A549 (cell line): ENCODE data around the gene NHERF1. TPM values are rescaled to one million over a fixed set of nuclear protein-coding genes. Genes with fewer than 3 reads are reported as not detected.

Experiments used
- ATAC-seq, 2 experiments: fragments of 200-7000 bp in 1 of 2; fragments of >200 bp in 1 of 2; cut with Nextera tagmentation in 1 of 2; cut with Tn5 transposase in 1 of 2; 3 replicates each; pipeline versions ENCODE4 v1.8.0 to v1.9.1; 2018 to 2020; ENCODE audit warnings: mild to moderate bottlenecking in 1 of 2, moderate library complexity in 1 of 2
- CTCF ChIA-PET: fragments of 300-600 bp; sonication (Branson Sonifier 250); formaldehyde crosslinking; extraction: SDS; loops from one replicate; lab custom pipeline; 2021; ENCODE audit warnings: antibody characterized with exemption, inconsistent platforms; lab: Yijun Ruan, JAX
- POLR2A ChIA-PET: fragments of 350-600 bp; formaldehyde crosslinking; extraction: SDS; loops from one replicate; lab custom pipeline; 2021; ENCODE audit warnings: antibody characterized with exemption, inconsistent platforms; lab: Yijun Ruan, JAX
- DNase-seq, 2 experiments: peaks; one replicate each; pipeline versions ENCODE4 v3.0.0 to v3.0.0-alpha.2; 2011 to 2016; ENCODE audit warnings: low read depth in 1 of 2, low spot score in 1 of 2
- FAIRE-seq: peaks from 2 replicates; lab custom pipeline; 2011; peaks lifted over from hg19 to GRCh38; lab: Jason Lieb, UNC
- H3K27ac ChIP-seq, 2 experiments: fragments of >200 bp; sonication (Bioruptor Twin); formaldehyde crosslinking; 3 replicates each; pipeline ENCODE4 v1.5.1; 2016 to 2017
- H3K4me1 ChIP-seq: fragments of >200 bp; sonication (Bioruptor Twin); formaldehyde crosslinking; 3 replicates; pipeline ENCODE4 v1.6.1; 2016
- H3K4me2 ChIP-seq: fragments of >200 bp; sonication (Bioruptor Twin); formaldehyde crosslinking; 3 replicates; pipeline ENCODE4 v1.6.1; 2016
- H3K4me3 ChIP-seq: fragments of >200 bp; sonication (Bioruptor Twin); formaldehyde crosslinking; 3 replicates; pipeline ENCODE4 v1.5.1; 2016
- H3K9me3 ChIP-seq: fragments of >200 bp; sonication (Bioruptor Twin); formaldehyde crosslinking; 3 replicates; pipeline ENCODE4 v1.6.1; 2016
- ATOH8 ChIP-seq: fragments of 250-450 bp; sonication (Bioruptor Pico); IDR thresholded peaks from 2 replicates; pipeline ENCODE4 v1.5.0; 2020; ENCODE audit warnings: low read depth, mild to moderate bottlenecking, moderate library complexity
- BHLHE40 ChIP-seq: IDR thresholded peaks from 2 replicates; pipeline ENCODE4 v1.6.1; 2012; ENCODE audit warnings: low read depth, low read length, inconsistent platforms
- CBX2 ChIP-seq: fragments of 200-600 bp; sonication (generic); IDR thresholded peaks from 2 replicates; pipeline ENCODE4 v1.6.1; 2016; ENCODE audit warnings: low read depth, mild to moderate bottlenecking, borderline replicate concordance
- ELK1 ChIP-seq: fragments of 150-350 bp; IDR thresholded peaks from 2 replicates; pipeline ENCODE4 v1.6.1; 2014; ENCODE audit warnings: low read depth, mild to moderate bottlenecking, low read length
- EP300 ChIP-seq, 2 experiments: fragments of >200 bp; sonication (Bioruptor Twin); formaldehyde crosslinking; IDR thresholded peaks; 2 replicates in 1 of 2; 3 replicates in 1 of 2; pipeline ENCODE4 v1.6.1; 2016 to 2017
- FOSL2 ChIP-seq, 2 experiments: fragments of 450-650 bp in 1 of 2; fragments of >200 bp in 1 of 2; sonication (Bioruptor Twin) in 1 of 2; formaldehyde crosslinking; IDR thresholded peaks; 2 replicates each; pipeline versions ENCODE4 v1.5.0 to v1.6.1; 2016 to 2020; ENCODE audit warnings: mild to moderate bottlenecking in 1 of 2, moderate library complexity in 1 of 2
- FOXS1 ChIP-seq: fragments of 250-450 bp; sonication (Bioruptor Pico); IDR thresholded peaks from 2 replicates; pipeline ENCODE4 v1.5.0; 2020; ENCODE audit warnings: mild to moderate bottlenecking, moderate library complexity
- HEYL ChIP-seq: fragments of 250-450 bp; sonication (Bioruptor Pico); IDR thresholded peaks from 2 replicates; pipeline ENCODE4 v1.8.0; 2021; ENCODE audit warnings: mild to moderate bottlenecking, moderate library complexity
- HOXB5 ChIP-seq: fragments of 250-450 bp; sonication (Bioruptor Pico); IDR thresholded peaks from 2 replicates; pipeline ENCODE4 v1.5.0; 2020; ENCODE audit warnings: mild to moderate bottlenecking, moderate library complexity
- JUNB ChIP-seq: fragments of >200 bp; sonication (Bioruptor Twin); formaldehyde crosslinking; IDR thresholded peaks from 2 replicates; pipeline ENCODE4 v1.6.1; 2016
- RNF2 ChIP-seq: fragments of 200-600 bp; sonication (generic); IDR thresholded peaks from 2 replicates; pipeline ENCODE4 v1.6.1; 2016; ENCODE audit warnings: low read depth, mild to moderate bottlenecking, antibody characterized with exemption, moderate library complexity, borderline replicate concordance
- SMC3 ChIP-seq: fragments of >200 bp; sonication (Bioruptor Twin); formaldehyde crosslinking; IDR thresholded peaks from 3 replicates; pipeline ENCODE4 v1.6.1; 2018; ENCODE audit warnings: inconsistent platforms
- TP53 ChIP-seq: fragments of 250-450 bp; sonication (Bioruptor Pico); IDR thresholded peaks from 2 replicates; pipeline ENCODE4 v1.5.0; 2021; ENCODE audit warnings: mild to moderate bottlenecking, moderate library complexity
- ZC3H11A ChIP-seq: fragments of 450-650 bp; IDR thresholded peaks from 2 replicates; pipeline ENCODE4 v1.6.1; 2014; ENCODE audit warnings: antibody characterized with exemption, mild to moderate bottlenecking
- ZFP36 ChIP-seq: fragments of 450-650 bp; IDR thresholded peaks from 2 replicates; pipeline ENCODE4 v1.6.1; 2014; ENCODE audit warnings: borderline replicate concordance; ENCODE audit not compliant: partially characterized antibody
- ZSCAN20 ChIP-seq: fragments of 250-450 bp; sonication (Bioruptor Pico); IDR thresholded peaks from 2 replicates; pipeline ENCODE4 v1.8.0; 2022; ENCODE audit warnings: mild to moderate bottlenecking, moderate library complexity
- WGBS: methylation state at CpG from one replicate; pipeline ENCODE4 v1.1.6; 2017; ENCODE audit errors: missing lambda C conversion rate; 5-methylcytosine and 5-hydroxymethylcytosine counted together
- polyA plus RNA-seq, 4 experiments: library from polyadenylated mRNA; depleted of rRNA in 3 of 4; stranded (reverse); fragments of >200 nt; fragmentation: RNase III in 1 of 4; extraction: RNeasy Plus Mini Kit Qiagen cat#74134 plus additional on column Dnase treatment in 1 of 4; gene quantifications; 2 replicates in 3 of 4; 3 replicates in 1 of 4; pipeline ENCODE4 v1.2.3, GENCODE V29; 2011 to 2017
- TF ChIP-seq, protein P1 (sequence below): fragments of 200-600 bp; sonication (generic); IDR thresholded peaks from 2 replicates; pipeline ENCODE4 v1.6.1; 2016; ENCODE audit warnings: antibody characterized with exemption, mild to moderate bottlenecking, moderate library complexity

NHERF1 gene
- polyA plus RNA-seq, 2 of the 4 experiments (the other 2 are of a cell fraction) = 41.5 to 51.5 TPM

GRCh38 chr17:74777901-74778515, 29.6 kb downstream of the NHERF1 start:
- no peak for TF ChIP-seq RNF2
- ATAC-seq = no peak
- peaks cover 31% of the 10 kb centered on the region for H3K4me1 ChIP-seq
- no peak overlapping the region for H3K4me3 ChIP-seq
- ChIA-PET POLR2A (interaction anchor here (0.8 kb wide), 1 partner anchor 30 kb away, joined by 3 read pairs; the partner anchor contains the start of gene NHERF1), CTCF (interaction anchor here (4.7 to 53.6 kb wide), 4 partner anchors 11 to 120 kb away, joined by 32 to 1302 read pairs (median 527); partner anchors contain the start of genes FDXR, GRIN2C and NHERF1)
- no peak for FAIRE-seq
- H3K27ac ChIP-seq = no peak overlapping the region
- WGBS = 82% methylated on average over 6 of the region's 6 CpGs
- DNase-seq = no peak
- no peak overlapping the region for H3K4me2 ChIP-seq
- H3K9me3 ChIP-seq = no peaks in the 10 kb centered on the region

- Histone ChIP-seq H3K4me3 (no peak overlapping the region), H3K4me1 (peaks cover 25% of the 10 kb centered on the region), H3K4me2 (no peak overlapping the region), H3K9me3 (no peaks in the 10 kb centered on the region)
- DNase-seq = no peak
- FAIRE-seq = no peak
- POLR2A ChIA-PET = no interaction called here
- TF ChIP-seq FOSL2 (IDR thresholded peaks at IDR 0.05) (no peak), FOSL2 (CRISPR knock-in tag; IDR thresholded peaks at IDR 0.05) (peak; percentile 79), BHLHE40 (no peak), RNF2 (no peak), JUNB (no peak)
- TF ChIP-seq, all 56 proteins: peak for 1
- no peak overlapping the region for H3K27ac ChIP-seq
- no peak for ATAC-seq
- 51% methylated on average over 5 of the region's 5 CpGs for WGBS
- CTCF ChIA-PET = interaction anchor here (0.8 to 53.6 kb wide), 8 partner anchors 4 to 121 kb away, joined by 3 to 1302 read pairs (median 190); partner anchors contain the start of genes FDXR, GRIN2C, NAT9 and NHERF1
Measured at GRCh38 chr17:74778960-74779359, 30.5 kb downstream of the NHERF1 start.

DNA sequence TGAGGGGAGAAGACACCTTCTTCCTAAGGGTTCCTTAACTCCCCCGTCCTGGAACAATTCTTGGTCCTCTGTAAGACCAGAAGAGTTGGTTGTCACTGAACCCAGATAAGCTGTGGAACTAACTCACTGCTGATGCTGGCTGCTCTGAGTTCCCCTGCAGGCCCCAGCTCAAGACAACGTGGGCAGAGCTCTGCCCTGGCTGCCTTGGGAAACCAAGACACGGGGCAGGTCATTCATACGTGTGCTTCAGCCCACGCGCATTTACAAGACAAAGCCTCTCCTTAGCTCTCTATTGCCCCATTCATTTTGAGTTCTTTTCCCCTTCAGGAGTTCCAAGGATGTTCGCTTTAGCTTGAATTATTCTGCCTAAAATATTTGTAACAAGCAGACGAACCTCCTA, 31.1 kb downstream of the NHERF1 start:
- no peak overlapping the region for H3K27ac ChIP-seq
- ATAC-seq (no peak), FAIRE-seq (no peak), DNase-seq (no peak)
- H3K4me1 ChIP-seq = peaks cover 20% of the 10 kb centered on the region
- H3K9me3 ChIP-seq = no peaks in the 10 kb centered on the region
- ChIA-PET CTCF (interaction anchor here (0.6 to 53.6 kb wide), 10 partner anchors 5 to 213 kb away, joined by 3 to 1302 read pairs (median 18); partner anchors contain the start of genes FDXR, GRIN2C, NAT9 and NHERF1), POLR2A (no interaction called here)
- no peak overlapping the region for H3K4me2 ChIP-seq
- WGBS = 82% methylated on average over 8 of the region's 8 CpGs
- H3K4me3 ChIP-seq = no peak overlapping the region
- TF ChIP-seq ZFP36 = no peak
- no peak for TF ChIP-seq TP53 (CRISPR knock-in tag)
- no peak for TF ChIP-seq HEYL
- TF ChIP-seq BHLHE40 = no peak
- TF ChIP-seq ZC3H11A = no peak
- no peak for TF ChIP-seq ELK1
- TF ChIP-seq ATOH8 (CRISPR knock-in tag) = no peak
- no peak for TF ChIP-seq FOXS1 (CRISPR knock-in tag)
- TF ChIP-seq EP300 (IDR thresholded peaks at IDR 0.05) = no peak

DNA sequence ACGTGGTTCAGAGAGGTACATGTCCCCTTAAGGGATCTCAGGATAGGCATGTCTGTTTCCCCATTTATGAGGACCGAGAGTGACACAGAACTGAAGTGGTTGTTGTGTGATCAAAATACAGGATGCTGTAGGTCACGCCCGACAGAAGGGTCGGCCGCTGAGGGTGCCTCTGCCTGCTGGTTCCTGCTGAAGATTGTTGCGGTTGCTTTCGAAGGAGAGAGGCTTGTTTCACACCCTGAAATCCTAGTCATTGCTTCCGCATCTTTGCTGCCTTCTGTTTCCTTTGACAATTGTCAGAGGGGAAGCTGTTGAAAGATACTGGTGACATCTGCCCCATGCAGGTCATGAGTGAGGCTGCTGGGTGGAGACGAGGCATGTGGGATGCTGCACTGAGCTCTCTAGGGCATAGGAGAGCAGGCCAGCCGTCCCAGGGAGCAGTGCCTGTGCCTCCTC, 31.5 kb downstream of the NHERF1 start:
- no peak for ATAC-seq
- H3K4me2 ChIP-seq = no peak overlapping the region
- TF ChIP-seq HOXB5 = no peak
- no peak for TF ChIP-seq ZSCAN20 (CRISPR knock-in tag)
- no peak for TF ChIP-seq CBX2
- TF ChIP-seq FOSL2 (IDR thresholded peaks at IDR 0.05) = no peak
- TF ChIP-seq FOSL2 (CRISPR knock-in tag; IDR thresholded peaks at IDR 0.05) = no peak
- TF ChIP-seq SMC3 = no peak
- TF ChIP-seq, protein P1, sequence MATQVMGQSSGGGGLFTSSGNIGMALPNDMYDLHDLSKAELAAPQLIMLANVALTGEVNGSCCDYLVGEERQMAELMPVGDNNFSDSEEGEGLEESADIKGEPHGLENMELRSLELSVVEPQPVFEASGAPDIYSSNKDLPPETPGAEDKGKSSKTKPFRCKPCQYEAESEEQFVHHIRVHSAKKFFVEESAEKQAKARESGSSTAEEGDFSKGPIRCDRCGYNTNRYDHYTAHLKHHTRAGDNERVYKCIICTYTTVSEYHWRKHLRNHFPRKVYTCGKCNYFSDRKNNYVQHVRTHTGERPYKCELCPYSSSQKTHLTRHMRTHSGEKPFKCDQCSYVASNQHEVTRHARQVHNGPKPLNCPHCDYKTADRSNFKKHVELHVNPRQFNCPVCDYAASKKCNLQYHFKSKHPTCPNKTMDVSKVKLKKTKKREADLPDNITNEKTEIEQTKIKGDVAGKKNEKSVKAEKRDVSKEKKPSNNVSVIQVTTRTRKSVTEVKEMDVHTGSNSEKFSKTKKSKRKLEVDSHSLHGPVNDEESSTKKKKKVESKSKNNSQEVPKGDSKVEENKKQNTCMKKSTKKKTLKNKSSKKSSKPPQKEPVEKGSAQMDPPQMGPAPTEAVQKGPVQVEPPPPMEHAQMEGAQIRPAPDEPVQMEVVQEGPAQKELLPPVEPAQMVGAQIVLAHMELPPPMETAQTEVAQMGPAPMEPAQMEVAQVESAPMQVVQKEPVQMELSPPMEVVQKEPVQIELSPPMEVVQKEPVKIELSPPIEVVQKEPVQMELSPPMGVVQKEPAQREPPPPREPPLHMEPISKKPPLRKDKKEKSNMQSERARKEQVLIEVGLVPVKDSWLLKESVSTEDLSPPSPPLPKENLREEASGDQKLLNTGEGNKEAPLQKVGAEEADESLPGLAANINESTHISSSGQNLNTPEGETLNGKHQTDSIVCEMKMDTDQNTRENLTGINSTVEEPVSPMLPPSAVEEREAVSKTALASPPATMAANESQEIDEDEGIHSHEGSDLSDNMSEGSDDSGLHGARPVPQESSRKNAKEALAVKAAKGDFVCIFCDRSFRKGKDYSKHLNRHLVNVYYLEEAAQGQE = no peak
- no peak overlapping the region for H3K27ac ChIP-seq
- H3K4me1 ChIP-seq = peaks cover 15% of the 10 kb centered on the region
- 79% methylated on average over 11 of the region's 11 CpGs for WGBS
- CTCF ChIA-PET = interaction anchor here (0.6 to 53.6 kb wide), 9 partner anchors 5 to 214 kb away, joined by 3 to 1302 read pairs (median 32); partner anchors contain the start of genes FDXR, GRIN2C, NAT9 and NHERF1
- FAIRE-seq = no peak
- no peaks in the 10 kb centered on the region for H3K9me3 ChIP-seq
- POLR2A ChIA-PET = no interaction called here
- DNase-seq = no peak
- no peak overlapping the region for H3K4me3 ChIP-seq
